GM21447 (cell line): Measurements from ENCODE around the gene PODN.

Source experiments
- ATAC-seq: cut with Tn5 transposase; IDR thresholded peaks from one replicate; pipeline ENCODE4 v1.9.1; 2021; ENCODE audit not compliant: unreplicated experiment

PODN gene

GRCh38 chr1:53088616-53089300, 26.7 kb downstream of the PODN start:
- no peak for ATAC-seq

DNA sequence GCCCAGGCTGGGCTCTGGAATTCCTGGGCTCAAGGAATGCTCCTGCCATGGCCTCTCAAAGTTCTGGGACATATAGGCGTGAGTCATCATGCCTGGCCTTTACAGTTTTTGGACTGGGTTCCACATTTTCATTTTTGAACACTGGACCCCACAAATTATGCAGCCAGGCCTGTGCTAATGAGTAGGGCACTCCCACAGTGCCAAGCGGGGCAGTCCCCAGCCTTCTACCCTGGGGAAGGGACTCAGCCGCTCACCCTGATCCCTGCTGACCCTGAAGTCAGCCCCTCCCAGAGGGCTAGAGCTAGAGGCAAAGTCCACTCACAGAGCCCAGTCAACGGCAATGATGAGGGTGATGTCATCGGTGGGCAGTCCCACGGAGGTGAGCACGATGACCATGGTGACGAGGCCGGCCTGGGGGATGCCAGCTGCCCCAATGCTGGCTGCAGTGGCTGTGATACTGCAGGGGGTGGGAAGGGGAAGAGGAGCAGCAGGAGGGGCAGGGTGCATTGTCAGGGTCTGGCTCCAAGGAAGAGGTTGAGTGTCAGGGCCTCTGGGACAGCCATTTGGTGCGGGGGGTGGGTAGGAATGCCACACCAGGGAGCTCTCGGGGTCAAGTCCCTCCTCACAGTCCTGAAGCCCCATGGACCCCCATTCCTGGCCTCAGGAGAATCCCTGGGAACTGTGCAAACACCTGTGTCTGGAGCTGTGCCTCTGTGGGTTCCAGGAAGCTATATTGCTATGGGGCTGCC, 27.6 kb downstream of the PODN start:
- no peak for ATAC-seq

DNA sequence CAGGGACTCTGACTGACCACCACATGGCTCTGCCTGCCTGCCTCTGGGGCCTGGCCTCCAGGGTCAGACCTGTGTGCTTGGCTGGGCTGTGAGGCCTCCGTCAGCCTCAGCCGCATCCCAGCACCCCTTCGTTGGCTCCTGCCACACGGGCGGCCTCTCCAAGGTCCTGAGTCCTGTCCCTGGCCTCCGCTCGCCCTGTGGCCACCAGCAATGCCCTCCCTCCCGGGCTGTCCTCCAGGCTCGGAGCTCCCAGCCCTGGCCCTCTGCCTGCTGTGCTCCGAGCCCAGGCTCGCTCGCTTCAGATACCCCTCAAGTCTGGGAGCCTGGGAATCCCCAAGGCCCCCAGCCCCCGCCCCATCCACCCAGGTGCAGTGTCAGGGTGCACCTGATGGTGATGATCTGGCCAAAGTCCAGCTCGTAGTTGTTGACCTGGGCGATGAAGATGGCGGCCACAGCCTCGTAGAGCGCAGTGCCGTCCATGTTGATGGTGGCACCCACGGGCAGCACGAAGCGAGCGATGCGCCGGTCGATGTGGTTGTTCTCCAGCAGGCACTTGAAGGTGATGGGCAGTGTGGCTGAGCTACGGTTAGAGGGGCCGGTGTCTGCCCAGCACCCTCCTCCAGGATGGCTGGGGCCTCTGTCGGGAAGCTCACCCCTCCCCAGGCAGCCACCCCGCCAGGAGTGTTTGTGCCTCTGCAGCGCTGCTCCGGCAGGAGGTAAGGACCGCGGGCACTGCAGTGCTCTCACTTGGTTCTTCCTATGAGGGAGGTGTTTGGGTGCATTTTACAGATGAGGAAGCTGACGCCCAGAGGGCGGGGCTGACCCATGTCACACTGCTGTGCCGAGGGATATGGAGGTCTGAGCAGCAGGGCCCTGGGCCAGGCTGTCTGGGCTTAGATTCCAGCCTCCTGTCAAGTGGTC, 28.5 kb downstream of the PODN start:
- no peak for ATAC-seq

- ATAC-seq = no peak
Measured at GRCh38 chr1:53091841-53092645, 30.0 kb downstream of the PODN start.

- ATAC-seq = no peak
Measured at GRCh38 chr1:53092659-53093450, 30.8 kb downstream of the PODN start.

DNA sequence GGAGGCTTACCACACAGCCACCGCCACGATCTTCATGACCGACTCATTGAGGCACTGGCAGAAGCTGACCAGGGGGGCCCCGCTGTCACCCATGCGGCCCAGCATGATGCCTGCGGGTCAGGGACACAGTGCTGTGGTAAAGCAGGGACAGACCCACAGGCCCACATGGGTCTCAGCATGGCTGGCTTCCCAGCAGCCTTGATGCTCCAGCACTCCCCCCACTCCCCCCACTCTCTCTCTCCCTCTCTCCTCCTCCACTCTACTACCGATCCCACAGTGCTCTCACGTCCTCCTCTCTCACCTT, 31.4 kb downstream of the PODN start:
- no peak for ATAC-seq

GRCh38 chr1:53093778-53094532, 31.9 kb downstream of the PODN start:
- no peak for ATAC-seq

DNA sequence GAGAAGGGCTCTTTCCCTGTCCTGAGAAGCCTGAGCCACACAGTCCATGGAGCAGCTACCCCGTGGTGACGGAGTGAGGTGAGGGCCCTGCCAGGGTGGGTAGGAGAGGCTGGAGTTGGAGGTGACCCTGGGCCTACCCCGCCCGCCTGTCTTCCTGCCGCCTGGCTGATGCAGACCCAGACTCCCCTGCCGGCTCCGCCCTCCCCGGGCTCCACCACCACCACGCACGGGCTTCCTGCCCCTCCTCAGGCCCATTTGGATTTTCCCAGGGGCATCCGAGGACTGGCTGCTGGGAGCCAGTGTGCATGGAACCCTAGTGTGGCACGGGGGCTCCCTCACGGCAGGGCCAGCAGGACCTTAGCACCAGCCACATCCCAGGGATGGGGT, 32.5 kb downstream of the PODN start:
- no peak for ATAC-seq

- no peak for ATAC-seq
Measured at GRCh38 chr1:53104289-53104913, 42.4 kb downstream of the PODN start.

DNA sequence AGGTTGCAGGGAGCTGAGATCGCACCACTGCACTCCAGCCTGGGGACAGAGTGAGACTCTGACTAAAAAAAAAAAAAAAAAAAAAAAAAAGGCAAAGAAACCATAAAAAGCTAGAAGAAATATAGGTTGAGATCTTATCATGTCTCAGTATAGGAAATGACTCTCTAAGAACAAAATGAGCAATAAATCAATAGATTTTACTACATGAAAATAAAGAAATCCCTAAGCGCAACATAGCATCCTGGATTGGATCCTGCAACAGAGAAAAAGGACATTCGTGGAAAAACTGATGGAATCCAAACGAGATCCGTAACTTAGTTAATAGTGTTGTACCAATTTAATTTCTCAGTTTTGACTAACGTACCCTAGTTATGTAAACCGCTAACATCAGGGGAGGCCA, 45.1 kb downstream of the PODN start:
- no peak for ATAC-seq

GRCh38 chr1:53107570-53108322, 45.7 kb downstream of the PODN start:
- ATAC-seq = no peak

DNA sequence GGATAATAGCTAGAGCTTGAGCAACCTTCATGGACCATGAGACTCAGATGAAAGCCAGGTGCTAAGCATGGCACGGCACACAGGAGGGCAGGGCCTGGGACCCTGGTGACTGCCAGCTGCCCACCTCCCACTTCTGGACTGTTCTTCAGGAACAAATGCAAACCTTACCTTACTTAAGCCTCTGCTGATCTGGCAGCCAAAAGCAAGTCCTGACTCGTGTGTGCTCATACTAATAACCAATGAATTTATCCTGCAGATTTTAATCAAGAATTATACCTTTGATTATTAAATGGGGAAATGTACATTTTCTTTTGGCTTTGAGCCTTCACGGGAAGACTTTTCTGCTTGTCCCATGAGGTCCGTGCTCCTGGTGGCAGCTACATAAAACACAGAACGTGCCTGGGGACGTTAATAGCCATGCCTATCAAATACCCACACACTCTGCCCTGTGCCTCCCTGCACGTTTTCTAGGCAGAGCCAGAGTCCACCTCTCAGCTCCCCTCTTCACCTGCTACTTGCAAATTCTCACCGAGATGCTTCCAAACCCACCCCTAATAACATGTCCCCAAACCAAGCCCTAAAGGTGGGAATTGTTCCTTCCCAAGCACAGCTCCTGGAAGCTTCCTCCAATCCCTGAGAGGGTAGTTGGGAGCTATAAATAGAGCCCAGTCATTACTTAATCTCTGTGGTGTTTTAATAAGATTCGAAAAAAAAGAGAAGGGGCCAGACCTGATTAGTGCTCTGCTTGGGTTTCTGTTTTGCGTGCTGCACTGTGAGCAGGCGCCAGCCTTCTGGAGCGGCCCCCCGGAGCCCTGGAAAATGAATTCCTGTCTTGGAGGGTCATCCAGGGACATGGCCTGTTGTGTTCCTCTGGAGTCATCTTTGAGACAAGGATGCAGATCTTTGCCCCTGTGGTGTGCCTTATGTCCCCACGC, 46.9 kb downstream of the PODN start:
- no peak for ATAC-seq

GRCh38 chr1:53110370-53111072, 48.5 kb downstream of the PODN start:
- no peak for ATAC-seq

- no peak for ATAC-seq
Measured at GRCh38 chr1:53111073-53111556, 49.1 kb downstream of the PODN start.

- ATAC-seq = no peak
Measured at GRCh38 chr1:53111693-53112092, 49.7 kb downstream of the PODN start.

DNA sequence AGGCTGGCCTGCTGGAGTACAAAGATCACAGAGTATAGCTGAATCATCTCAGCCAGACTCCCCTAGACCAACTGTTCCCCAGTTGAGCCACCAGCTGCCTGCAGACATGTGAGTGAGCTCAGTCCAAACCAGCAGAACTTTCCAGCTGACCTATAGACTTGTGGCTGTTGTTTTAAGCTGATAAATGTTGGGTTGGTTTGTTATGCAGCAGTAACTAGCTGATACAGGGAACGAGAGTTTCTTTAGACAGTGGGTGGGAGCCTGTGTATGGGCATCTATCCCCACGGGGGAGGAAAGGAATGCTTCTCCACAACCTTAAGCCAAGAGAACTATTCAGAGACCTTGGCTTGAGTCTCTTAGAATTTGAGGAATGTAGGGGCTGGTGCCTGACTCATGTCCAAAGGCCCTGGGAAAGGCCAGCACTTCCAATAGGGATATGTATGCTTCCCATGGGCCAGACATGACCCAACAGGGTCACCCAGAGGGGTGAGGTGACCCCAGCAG, 50.3 kb downstream of the PODN start:
- no peak for ATAC-seq
